ENCODE measurements around the gene FIBP.

GRCh38 chr11:65895482-65895981, 7.3 kb upstream of the FIBP start:
- TF ChIP-seq CTCF (IDR thresholded peaks at IDR 0.05), result no peak
- TF ChIP-seq POLR2AphosphoS5 (IDR thresholded peaks at IDR 0.05), result no peak
